Thyroid gland (tissue), 4 donors: ENCODE results near the gene ZNF804B. TPM values are rescaled to one million over a fixed set of nuclear protein-coding genes. Genes with fewer than 3 reads are reported as not detected.

ENCODE experiments used
- DNase-seq, 2 donors: peaks; one replicate each; pipeline ENCODE4 v3.0.0-alpha.2; 2019
- H3K27ac ChIP-seq, 3 donors: fragments of 200-600 bp; sonication (generic); 1 replicate in 2 of 3; 2 replicates in 1 of 3; pipeline ENCODE4 v1.5.1; 2016 to 2019; ENCODE audit warnings: mild to moderate bottlenecking in 1 of 3, moderate library complexity in 1 of 3
- H3K27me3 ChIP-seq: fragments of 200-600 bp; sonication (generic); one replicate; pipeline ENCODE4 v1.5.1; 2019
- H3K36me3 ChIP-seq, 2 donors: fragments of 200-600 bp; sonication (generic); one replicate each; pipeline ENCODE4 v1.5.1; 2016 to 2019
- H3K4me1 ChIP-seq, 2 donors: fragments of 200-600 bp; sonication (generic); one replicate each; pipeline ENCODE4 v1.5.1; 2017 to 2019
- H3K4me3 ChIP-seq, 3 donors: fragments of 200-600 bp; sonication (generic); replicated peaks in 1 of 3; 1 replicate in 2 of 3; 2 replicates in 1 of 3; pipeline ENCODE4 v1.5.1; 2016; ENCODE audit warnings: mild to moderate bottlenecking in 1 of 3
- H3K9me3 ChIP-seq: fragments of 200-600 bp; sonication (generic); one replicate; pipeline ENCODE4 v1.5.1; 2017
- POLR2A ChIP-seq, 2 donors: fragments of 450-650 bp; IDR thresholded peaks; one replicate each; pipeline ENCODE4 v1.6.1; 2017; ENCODE audit warnings: antibody characterized with exemption in 2 of 2, mild to moderate bottlenecking in 2 of 2, moderate library complexity in 1 of 2
- WGBS, 2 donors: methylation state at CpG; one replicate each; pipeline ENCODE4 v1.1.5; 2017; 5-methylcytosine and 5-hydroxymethylcytosine counted together
- intact Hi-C: fragments of 100-400 bp; cut with DNase I; formaldehyde crosslinking; loops from one replicate; pipeline ENCODE4 v1.15.1; 2023
- total RNA-seq, 4 donors: library from RNA; depleted of rRNA; stranded (reverse); fragments of >200 nt; gene quantifications; one replicate each; pipeline ENCODE4 v1.2.3, GENCODE V29; 2016
- TF ChIP-seq, protein P1 (sequence below), 6 experiments: fragments of 200-600 bp in 3 of 6; fragments of 450-650 bp in 3 of 6; sonication (generic) in 3 of 6; IDR thresholded peaks; one replicate each; pipeline ENCODE4 v1.5.1; 2016 to 2019; ENCODE audit warnings: antibody characterized with exemption in 6 of 6, mild to moderate bottlenecking in 2 of 6, inconsistent platforms in 1 of 6, moderate library complexity in 1 of 6

Gene ZNF804B
- total RNA-seq, 4 donors from 2014 or later: 18.3 to 49.1 (median 29.7) TPM

GRCh38 chr7:89094269-89094668 lies 334.8 kb downstream of the ZNF804B start:
- H3K4me3 ChIP-seq: no peak overlapping the region
- no peaks in the 10 kb centered on the region for H3K27me3 ChIP-seq
- H3K4me1 ChIP-seq: no peaks in the 10 kb centered on the region
- 92 to 94% methylated on average over 3 of the region's 3 CpGs for WGBS, 2 donors
- TF ChIP-seq, protein P1, sequence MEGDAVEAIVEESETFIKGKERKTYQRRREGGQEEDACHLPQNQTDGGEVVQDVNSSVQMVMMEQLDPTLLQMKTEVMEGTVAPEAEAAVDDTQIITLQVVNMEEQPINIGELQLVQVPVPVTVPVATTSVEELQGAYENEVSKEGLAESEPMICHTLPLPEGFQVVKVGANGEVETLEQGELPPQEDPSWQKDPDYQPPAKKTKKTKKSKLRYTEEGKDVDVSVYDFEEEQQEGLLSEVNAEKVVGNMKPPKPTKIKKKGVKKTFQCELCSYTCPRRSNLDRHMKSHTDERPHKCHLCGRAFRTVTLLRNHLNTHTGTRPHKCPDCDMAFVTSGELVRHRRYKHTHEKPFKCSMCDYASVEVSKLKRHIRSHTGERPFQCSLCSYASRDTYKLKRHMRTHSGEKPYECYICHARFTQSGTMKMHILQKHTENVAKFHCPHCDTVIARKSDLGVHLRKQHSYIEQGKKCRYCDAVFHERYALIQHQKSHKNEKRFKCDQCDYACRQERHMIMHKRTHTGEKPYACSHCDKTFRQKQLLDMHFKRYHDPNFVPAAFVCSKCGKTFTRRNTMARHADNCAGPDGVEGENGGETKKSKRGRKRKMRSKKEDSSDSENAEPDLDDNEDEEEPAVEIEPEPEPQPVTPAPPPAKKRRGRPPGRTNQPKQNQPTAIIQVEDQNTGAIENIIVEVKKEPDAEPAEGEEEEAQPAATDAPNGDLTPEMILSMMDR (IDR thresholded peaks at IDR 0.05): no peak
- no peak for TF ChIP-seq POLR2A (IDR thresholded peaks at IDR 0.05)
- H3K36me3 ChIP-seq: no peaks in the 10 kb centered on the region
- no peak overlapping the region for H3K27ac ChIP-seq
- intact Hi-C loops: no loop called here
- DNase-seq: no peak
- H3K9me3 ChIP-seq: no peaks in the 10 kb centered on the region

GRCh38 chr7:89103564-89103963 lies 344.1 kb downstream of the ZNF804B start:
- DNase-seq: no peak
- intact Hi-C loops: no loop called here
- Histone ChIP-seq H3K4me3 (no peak overlapping the region), H3K27me3 (no peaks in the 10 kb centered on the region), H3K36me3 (no peaks in the 10 kb centered on the region), H3K9me3 (no peaks in the 10 kb centered on the region), H3K27ac (no peak overlapping the region), H3K4me1 (no peaks in the 10 kb centered on the region)
- TF ChIP-seq, protein P1 (IDR thresholded peaks at IDR 0.05): no peak

GRCh38 chr7:89104748-89105685 lies 345.5 kb downstream of the ZNF804B start:
- no peaks in the 10 kb centered on the region for H3K27me3 ChIP-seq
- TF ChIP-seq POLR2A (IDR thresholded peaks at IDR 0.05): no peak
- TF ChIP-seq, protein P1 (IDR thresholded peaks at IDR 0.05): no peak
- no peak overlapping the region for H3K4me3 ChIP-seq
- H3K27ac ChIP-seq: no peak overlapping the region
- intact Hi-C loops: no loop called here
- DNase-seq: no peak
- no peaks in the 10 kb centered on the region for H3K9me3 ChIP-seq
- no peaks in the 10 kb centered on the region for H3K4me1 ChIP-seq
- H3K36me3 ChIP-seq: no peaks in the 10 kb centered on the region
- 93 to 96% methylated on average over 6 of the region's 6 CpGs for WGBS, 2 donors

DNA sequence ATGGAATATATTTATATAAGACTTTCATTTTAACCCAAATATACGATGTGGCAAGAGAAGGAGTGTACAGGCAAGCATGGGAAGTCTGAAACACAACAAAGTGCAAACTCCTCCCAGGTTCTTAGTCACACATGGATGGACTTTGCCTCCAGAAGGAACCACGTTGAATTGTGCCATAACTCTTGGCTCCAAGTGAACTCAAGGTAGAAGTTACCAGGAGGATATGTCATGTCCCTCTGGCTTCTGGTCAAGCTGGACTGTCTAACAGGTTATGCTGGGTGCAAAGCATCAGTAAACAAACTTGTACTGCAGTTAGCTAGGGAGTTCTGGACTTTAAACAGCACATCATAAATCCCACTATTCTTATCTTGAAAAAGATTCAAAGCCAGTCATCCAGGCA lies 364.4 kb downstream of the ZNF804B start:
- DNase-seq: no peak
- Histone ChIP-seq H3K27ac (no peak overlapping the region), H3K27me3 (no peaks in the 10 kb centered on the region), H3K36me3 (no peaks in the 10 kb centered on the region), H3K9me3 (no peaks in the 10 kb centered on the region), H3K4me1 (no peaks in the 10 kb centered on the region), H3K4me3 (no peak overlapping the region)
- TF ChIP-seq, protein P1 (IDR thresholded peaks at IDR 0.05): no peak
- TF ChIP-seq POLR2A (IDR thresholded peaks at IDR 0.05): no peak
- 43 to 47% methylated on average over 2 of the region's 2 CpGs for WGBS, 2 donors
- intact Hi-C loops: no loop called here

- DNase-seq: no peak
- TF ChIP-seq, protein P1 (IDR thresholded peaks at IDR 0.05): no peak
- no peak for TF ChIP-seq POLR2A (IDR thresholded peaks at IDR 0.05)
- 84 to 86% methylated on average over 2 of the region's 2 CpGs for WGBS, 2 donors
These were observed 370.3 kb downstream of the ZNF804B start for GRCh38 chr7:89129600-89130375.

More at GRCh38 chr7:89129600-89130375, 370.3 kb downstream of the ZNF804B start:
- Histone ChIP-seq H3K4me1 (no peaks in the 10 kb centered on the region), H3K27ac (no peak overlapping the region), H3K9me3 (no peaks in the 10 kb centered on the region), H3K4me3 (no peak overlapping the region), H3K27me3 (no peaks in the 10 kb centered on the region), H3K36me3 (no peaks in the 10 kb centered on the region)
- intact Hi-C loops: no loop called here
